ENCODE data around the gene GRAMD2B.

Gene GRAMD2B

GRCh38 chr5:126540631-126541030 lies 117.4 kb downstream of the GRAMD2B start:
- no peak for TF ChIP-seq ZBTB7A (IDR thresholded peaks at IDR 0.05; ENCODE audit: low read depth)
- no peak for TF ChIP-seq NFIC (IDR thresholded peaks at IDR 0.05)
- TF ChIP-seq RAD21 (IDR thresholded peaks at IDR 0.05; ENCODE audit: low read depth), result no peak
- no peak for TF ChIP-seq TAF1 (IDR thresholded peaks at IDR 0.05; ENCODE audit: low read depth)
- no peak for TF ChIP-seq REST (IDR thresholded peaks at IDR 0.05; ENCODE audit: low read depth)
- TF ChIP-seq EGR1 (IDR thresholded peaks at IDR 0.05), result no peak
- no peak for TF ChIP-seq YY1 (IDR thresholded peaks at IDR 0.05; ENCODE audit: low read depth)

GRCh38 chr5:126542441-126542840 lies 119.2 kb downstream of the GRAMD2B start:
- no peak for TF ChIP-seq ZBTB7A (IDR thresholded peaks at IDR 0.05; ENCODE audit: low read depth)
- no peak for TF ChIP-seq CREB1 (IDR thresholded peaks at IDR 0.05; ENCODE audit: low read depth)
- no peak for TF ChIP-seq MAX (IDR thresholded peaks at IDR 0.05)
- no peak for TF ChIP-seq RAD21 (IDR thresholded peaks at IDR 0.05; ENCODE audit: low read depth)
- no peak for TF ChIP-seq REST (IDR thresholded peaks at IDR 0.05; ENCODE audit: low read depth)
- TF ChIP-seq YY1 (IDR thresholded peaks at IDR 0.05; ENCODE audit: low read depth), result no peak
- TF ChIP-seq TAF1 (IDR thresholded peaks at IDR 0.05; ENCODE audit: low read depth), result no peak
- TF ChIP-seq EGR1 (IDR thresholded peaks at IDR 0.05), result no peak
- TF ChIP-seq CEBPB (IDR thresholded peaks at IDR 0.05), result no peak
- no peak for TF ChIP-seq FOXM1 (IDR thresholded peaks at IDR 0.05; ENCODE audit: borderline replicate concordance, low read depth)
- TF ChIP-seq TCF12 (IDR thresholded peaks at IDR 0.05; ENCODE audit: low read depth), result no peak
- no peak for TF ChIP-seq TEAD4 (IDR thresholded peaks at IDR 0.05)

- TF ChIP-seq YY1 (IDR thresholded peaks at IDR 0.05; ENCODE audit: low read depth) (no peak), CREB1 (IDR thresholded peaks at IDR 0.05; ENCODE audit: low read depth) (no peak), TCF12 (IDR thresholded peaks at IDR 0.05; ENCODE audit: low read depth) (no peak), TAF1 (IDR thresholded peaks at IDR 0.05; ENCODE audit: low read depth) (no peak), RAD21 (IDR thresholded peaks at IDR 0.05; ENCODE audit: low read depth) (no peak), NFIC (IDR thresholded peaks at IDR 0.05) (no peak), TEAD4 (IDR thresholded peaks at IDR 0.05) (no peak), EGR1 (IDR thresholded peaks at IDR 0.05) (no peak), REST (IDR thresholded peaks at IDR 0.05; ENCODE audit: low read depth) (no peak), FOXM1 (IDR thresholded peaks at IDR 0.05; ENCODE audit: borderline replicate concordance, low read depth) (no peak), ZBTB7A (IDR thresholded peaks at IDR 0.05; ENCODE audit: low read depth) (no peak)
These were observed 119.8 kb downstream of the GRAMD2B start for GRCh38 chr5:126543009-126543408.

- no peak for TF ChIP-seq EP300 (IDR thresholded peaks at IDR 0.05; ENCODE audit: borderline replicate concordance)
- TF ChIP-seq CREB1 (IDR thresholded peaks at IDR 0.05; ENCODE audit: low read depth), result no peak
- no peak for TF ChIP-seq MAX (IDR thresholded peaks at IDR 0.05)
- no peak for TF ChIP-seq YY1 (IDR thresholded peaks at IDR 0.05; ENCODE audit: low read depth)
- TF ChIP-seq NFIC (IDR thresholded peaks at IDR 0.05), result no peak
- no peak for TF ChIP-seq REST (IDR thresholded peaks at IDR 0.05; ENCODE audit: low read depth)
- TF ChIP-seq TEAD4 (IDR thresholded peaks at IDR 0.05), result no peak
- TF ChIP-seq TAF1 (IDR thresholded peaks at IDR 0.05; ENCODE audit: low read depth), result no peak
- no peak for TF ChIP-seq ZBTB7A (IDR thresholded peaks at IDR 0.05; ENCODE audit: low read depth)
- TF ChIP-seq FOXM1 (IDR thresholded peaks at IDR 0.05; ENCODE audit: borderline replicate concordance, low read depth), result no peak
- no peak for TF ChIP-seq RAD21 (IDR thresholded peaks at IDR 0.05; ENCODE audit: low read depth)
- no peak for TF ChIP-seq CEBPB (IDR thresholded peaks at IDR 0.05)
- no peak for TF ChIP-seq USF1 (IDR thresholded peaks at IDR 0.05)
- no peak for TF ChIP-seq EGR1 (IDR thresholded peaks at IDR 0.05)
- TF ChIP-seq TCF12 (IDR thresholded peaks at IDR 0.05; ENCODE audit: low read depth), result no peak
These were observed 120.5 kb downstream of the GRAMD2B start for GRCh38 chr5:126543660-126544059.

All from Ishikawa (cell line).